Endothelial cell of umbilical vein (primary cell): ENCODE results near the gene KAT14.

Experiments
- EZH2 ChIP-seq: IDR thresholded peaks from 2 replicates; pipeline ENCODE4 v1.6.1; 2012; ENCODE audit warnings: borderline replicate concordance, low read depth, mild to moderate bottlenecking, moderate library complexity, low read length, inconsistent platforms; ENCODE audit not compliant: severe bottlenecking
- FOS ChIP-seq: IDR thresholded peaks from 2 replicates; pipeline ENCODE4 v1.6.1; 2011; ENCODE audit warnings: mild to moderate bottlenecking, low read length, moderate library complexity, borderline replicate concordance; ENCODE audit not compliant: insufficient read depth
- JUN ChIP-seq: IDR thresholded peaks from 2 replicates; pipeline ENCODE4 v1.6.1; 2011; ENCODE audit warnings: borderline replicate concordance, low read depth; ENCODE audit not compliant: insufficient read length, insufficient read depth
- MAX ChIP-seq: IDR thresholded peaks from 2 replicates; pipeline ENCODE4 v1.6.1; 2011; ENCODE audit not compliant: insufficient read depth, insufficient read length
- MYC ChIP-seq: IDR thresholded peaks from one replicate; pipeline ENCODE4 v1.6.1; 2011; ENCODE audit warnings: mild to moderate bottlenecking, low read depth, low read length
- POLR2A ChIP-seq: IDR thresholded peaks from 2 replicates; pipeline ENCODE4 v1.6.1; 2012; ENCODE audit warnings: low read depth, mild to moderate bottlenecking, control low read depth, low read length
- POLR2AphosphoS5 ChIP-seq: IDR thresholded peaks from 2 replicates; pipeline ENCODE4 v1.6.1; 2012; ENCODE audit warnings: low read depth, mild to moderate bottlenecking, control low read depth, low read length, moderate library complexity; ENCODE audit not compliant: insufficient read depth
- TF ChIP-seq, protein P1 (sequence below), 2 donors: IDR thresholded peaks; 1 replicate in 1 of 2; 2 replicates in 1 of 2; pipeline ENCODE4 v1.5.1; 2011; ENCODE audit warnings: low read length in 2 of 2, mild to moderate bottlenecking in 2 of 2, moderate library complexity in 2 of 2, control low read depth in 1 of 2, inconsistent platforms in 1 of 2, low read depth in 1 of 2; ENCODE audit not compliant: insufficient read depth in 1 of 2; ENCODE audit errors: extremely low read depth in 1 of 2

GRCh38 chr20:18225632-18226031 lies 88.0 kb downstream of the KAT14 start:
- TF ChIP-seq EZH2 (no peak), MAX (no peak), FOS (no peak), POLR2A (no peak), POLR2AphosphoS5 (no peak), JUN (no peak), MYC (no peak)
- TF ChIP-seq, protein P1, sequence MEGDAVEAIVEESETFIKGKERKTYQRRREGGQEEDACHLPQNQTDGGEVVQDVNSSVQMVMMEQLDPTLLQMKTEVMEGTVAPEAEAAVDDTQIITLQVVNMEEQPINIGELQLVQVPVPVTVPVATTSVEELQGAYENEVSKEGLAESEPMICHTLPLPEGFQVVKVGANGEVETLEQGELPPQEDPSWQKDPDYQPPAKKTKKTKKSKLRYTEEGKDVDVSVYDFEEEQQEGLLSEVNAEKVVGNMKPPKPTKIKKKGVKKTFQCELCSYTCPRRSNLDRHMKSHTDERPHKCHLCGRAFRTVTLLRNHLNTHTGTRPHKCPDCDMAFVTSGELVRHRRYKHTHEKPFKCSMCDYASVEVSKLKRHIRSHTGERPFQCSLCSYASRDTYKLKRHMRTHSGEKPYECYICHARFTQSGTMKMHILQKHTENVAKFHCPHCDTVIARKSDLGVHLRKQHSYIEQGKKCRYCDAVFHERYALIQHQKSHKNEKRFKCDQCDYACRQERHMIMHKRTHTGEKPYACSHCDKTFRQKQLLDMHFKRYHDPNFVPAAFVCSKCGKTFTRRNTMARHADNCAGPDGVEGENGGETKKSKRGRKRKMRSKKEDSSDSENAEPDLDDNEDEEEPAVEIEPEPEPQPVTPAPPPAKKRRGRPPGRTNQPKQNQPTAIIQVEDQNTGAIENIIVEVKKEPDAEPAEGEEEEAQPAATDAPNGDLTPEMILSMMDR (IDR thresholded peaks at IDR 0.05; ENCODE audit: extremely low read depth in 1 of 2, insufficient read depth in 1 of 2, low read depth in 1 of 2, low read length in 2 of 2), result no peak
